HCT116 (cell line): ENCODE results near the gene CDH4. TPM values are rescaled to one million over a fixed set of nuclear protein-coding genes. Genes with fewer than 3 reads are reported as not detected.

ENCODE experiments used
- ATAC-seq: fragments of 200-7000 bp; cut with Tn5 transposase; 2 replicates; pipeline ENCODE4 v1.9.1; 2020; ENCODE audit warnings: mild to moderate bottlenecking, moderate library complexity
- BruUV-seq: library from RNA; stranded (reverse); fragments of 400-500 nt; replicated peaks from 2 replicates; lab custom pipeline; 2021; lab: Mats Ljungman, UMichigan
- CTCF ChIA-PET: fragments of 300-600 bp; sonication (Branson Sonifier 250); formaldehyde crosslinking; loops from one replicate; lab custom pipeline; 2021; ENCODE audit warnings: antibody characterized with exemption; lab: Charles Lee
- POLR2A ChIA-PET: fragments of 300-600, 350-600 bp; sonication (Branson Sonifier 250); formaldehyde crosslinking; loops from one replicate; lab custom pipeline; 2021; ENCODE audit warnings: antibody characterized with exemption; lab: Charles Lee
- RAD21 ChIA-PET, 2 experiments: fragments of 300-600 bp; sonication (Branson Sonifier 250); formaldehyde crosslinking; loops; one replicate each; lab custom pipeline; 2023; ENCODE audit warnings: low total read pairs in 2 of 2; ENCODE audit not compliant: uncharacterized antibody in 2 of 2, unreplicated experiment in 2 of 2, low non-redundant PET in 1 of 2; lab: Charles Lee
- DNase-seq: peaks from one replicate; pipeline ENCODE4 v3.0.0-alpha.2; 2010; ENCODE audit warnings: low read depth, low spot score
- H2AFZ ChIP-seq: fragments of 200-600 bp; shearing (Covaris generic), sonication (generic); 2 replicates; pipeline ENCODE4 v1.6.1; 2017; ENCODE audit warnings: low read depth, mixed run types, mixed read lengths, antibody characterized with exemption, low read length; ENCODE audit not compliant: poor library complexity, severe bottlenecking
- H3K27ac ChIP-seq: 2 replicates; pipeline ENCODE4 v1.5.1; 2012; ENCODE audit warnings: low read depth, low read length
- H3K27me3 ChIP-seq: fragments of 200-600 bp; sonication (generic); 2 replicates; pipeline ENCODE4 v1.6.1; 2016; ENCODE audit warnings: mixed run types, low read length, mixed read lengths; ENCODE audit not compliant: insufficient read depth
- H3K36me3 ChIP-seq, 2 experiments: fragments of 200-500 bp in 1 of 2; fragments of 200-600 bp in 1 of 2; sonication (Bioruptor generic) in 1 of 2; sonication (generic) in 1 of 2; 2 replicates each; pipeline versions ENCODE4 v1.5.1 to v1.6.1; 2014 to 2016; ENCODE audit warnings: low read length in 2 of 2, inconsistent platforms in 1 of 2, mixed read lengths in 1 of 2, mixed run types in 1 of 2; ENCODE audit not compliant: insufficient read depth in 2 of 2, control insufficient read depth in 1 of 2
- H3K4me1 ChIP-seq, 2 experiments: fragments of 200-600 bp in 1 of 2; sonication (generic) in 1 of 2; 2 replicates each; pipeline versions ENCODE4 v1.5.1 to v1.6.1; 2012 to 2017; ENCODE audit warnings: low read length in 2 of 2, inconsistent platforms in 1 of 2, mild to moderate bottlenecking in 1 of 2, mixed read lengths in 1 of 2, mixed run types in 1 of 2, moderate library complexity in 1 of 2; ENCODE audit not compliant: insufficient read depth in 2 of 2, control insufficient read depth in 1 of 2
- H3K4me2 ChIP-seq: fragments of 200-600 bp; sonication (generic); 2 replicates; pipeline ENCODE4 v1.6.1; 2017; ENCODE audit warnings: mixed run types, low read length, mixed read lengths
- H3K4me3 ChIP-seq, 2 experiments: fragments of 200-600 bp in 1 of 2; sonication (generic) in 1 of 2; replicated peaks in 1 of 2; 2 replicates each; pipeline ENCODE4 v1.5.1; 2011 to 2016; ENCODE audit warnings: low read length in 2 of 2, control low read depth in 1 of 2, low read depth in 1 of 2, mild to moderate bottlenecking in 1 of 2, mixed read lengths in 1 of 2, mixed run types in 1 of 2
- H3K79me2 ChIP-seq: fragments of 200-600 bp; sonication (generic); 2 replicates; pipeline ENCODE4 v1.6.1; 2017; ENCODE audit warnings: mild to moderate bottlenecking, mixed run types, low read length, moderate library complexity, mixed read lengths; ENCODE audit not compliant: insufficient read depth
- H3K9ac ChIP-seq: fragments of 200-600 bp; sonication (generic); 2 replicates; pipeline ENCODE4 v1.6.1; 2016; ENCODE audit warnings: low read length, mixed read lengths
- H3K9me2 ChIP-seq: fragments of 200-600 bp; sonication (generic), shearing (Covaris generic); 2 replicates; pipeline ENCODE4 v1.6.1; 2017; ENCODE audit warnings: mixed run types, mild to moderate bottlenecking, moderate library complexity; ENCODE audit not compliant: insufficient read depth
- H3K9me3 ChIP-seq, 2 experiments: fragments of 200-500 bp in 1 of 2; fragments of 200-600 bp in 1 of 2; sonication (Bioruptor generic) in 1 of 2; sonication (generic) in 1 of 2; 2 replicates each; pipeline ENCODE4 v1.6.1; 2014 to 2017; ENCODE audit warnings: low read length in 2 of 2, mixed read lengths in 2 of 2, inconsistent platforms in 1 of 2, low read depth in 1 of 2, mild to moderate bottlenecking in 1 of 2, mixed run types in 1 of 2, moderate library complexity in 1 of 2; ENCODE audit not compliant: control insufficient read depth in 1 of 2, insufficient read depth in 1 of 2
- H4K20me1 ChIP-seq: fragments of 200-600 bp; sonication (generic), shearing (Covaris generic); 2 replicates; pipeline ENCODE4 v1.6.1; 2017; ENCODE audit warnings: mixed run types, mild to moderate bottlenecking, moderate library complexity; ENCODE audit not compliant: insufficient read depth
- ATF3 ChIP-seq: IDR thresholded peaks from 2 replicates; pipeline ENCODE4 v1.6.1; 2012
- CBX3 ChIP-seq: IDR thresholded peaks from 2 replicates; pipeline ENCODE4 v1.6.1; 2012; ENCODE audit warnings: low read depth
- CEBPB ChIP-seq: IDR thresholded peaks from 2 replicates; pipeline ENCODE4 v1.6.1; 2012; ENCODE audit warnings: low read depth
- EGR1 ChIP-seq: IDR thresholded peaks from 2 replicates; pipeline ENCODE4 v1.6.1; 2012; ENCODE audit warnings: low read depth
- ELF1 ChIP-seq: IDR thresholded peaks from 2 replicates; pipeline ENCODE4 v1.6.1; 2012; ENCODE audit warnings: low read depth, borderline replicate concordance
- EZH2 ChIP-seq: fragments of 200-600 bp; sonication (generic); IDR thresholded peaks from 2 replicates; pipeline ENCODE4 v1.6.1; 2017; ENCODE audit warnings: antibody characterized with exemption, mixed run types
- FOSL1 ChIP-seq: IDR thresholded peaks from 2 replicates; pipeline ENCODE4 v1.6.1; 2012; ENCODE audit warnings: low read depth
- JUND ChIP-seq: IDR thresholded peaks from 2 replicates; pipeline ENCODE4 v1.6.1; 2012
- MAX ChIP-seq: IDR thresholded peaks from 2 replicates; pipeline ENCODE4 v1.6.1; 2012
- POLR2AphosphoS5 ChIP-seq: IDR thresholded peaks from 2 replicates; pipeline ENCODE4 v1.6.1; 2011; ENCODE audit warnings: mild to moderate bottlenecking, low read depth, low read length, moderate library complexity
- RAD21 ChIP-seq: IDR thresholded peaks from 2 replicates; pipeline ENCODE4 v1.6.1; 2012; ENCODE audit warnings: low read depth, mild to moderate bottlenecking
- SIN3A ChIP-seq: IDR thresholded peaks from 2 replicates; pipeline ENCODE4 v1.6.1; 2012; ENCODE audit warnings: low read depth
- SP1 ChIP-seq: IDR thresholded peaks from 2 replicates; pipeline ENCODE4 v1.6.1; 2012; ENCODE audit warnings: low read depth
- SRF ChIP-seq: IDR thresholded peaks from 2 replicates; pipeline ENCODE4 v1.6.1; 2012; ENCODE audit warnings: low read depth
- ZFX ChIP-seq: fragments of 450-650 bp; IDR thresholded peaks from 2 replicates; pipeline ENCODE4 v1.6.1; 2017
- ZNF274 ChIP-seq: fragments of 200-500 bp; sonication (Bioruptor generic); IDR thresholded peaks from 2 replicates; pipeline ENCODE4 v1.6.1; 2014; ENCODE audit warnings: mild to moderate bottlenecking, low read depth, low read length, inconsistent platforms
- intact Hi-C: fragments of 100-400 bp; cut with micrococcal nuclease; formaldehyde crosslinking; loops from 2 replicates; pipeline ENCODE4 v1.10.0; 2022
- total RNA-seq: library from RNA; stranded (reverse); gene quantifications from one replicate; pipeline ENCODE4 v1.2.1, GENCODE V29; 2021; ENCODE audit not compliant: unreplicated experiment
- TF ChIP-seq, protein P1 (sequence below): IDR thresholded peaks from 2 replicates; pipeline ENCODE4 v1.6.1; 2012; ENCODE audit warnings: low read depth
- TF ChIP-seq, protein P2 (sequence below): IDR thresholded peaks from 2 replicates; pipeline ENCODE4 v1.6.1; 2011; ENCODE audit warnings: mild to moderate bottlenecking, low read length, moderate library complexity; ENCODE audit not compliant: insufficient replicate concordance; ENCODE audit errors: extremely low read depth
- TF ChIP-seq, protein P3 (sequence below), 3 experiments: fragments of 200-600 bp in 1 of 3; sonication (generic) in 1 of 3; IDR thresholded peaks in 2 of 3; conservative IDR thresholded peaks in 1 of 3; 2 replicates each; pipeline ENCODE4 v1.5.1; 2012 to 2017; ENCODE audit warnings: low read depth in 2 of 3, low read length in 2 of 3, antibody characterized with exemption in 1 of 3, borderline replicate concordance in 1 of 3, control low read depth in 1 of 3, mild to moderate bottlenecking in 1 of 3, mixed read lengths in 1 of 3, mixed run types in 1 of 3, moderate library complexity in 1 of 3; ENCODE audit not compliant: insufficient read depth in 1 of 3

The CDH4 gene
- total RNA-seq, 1 experiment from 2014 or later = not detected

DNA sequence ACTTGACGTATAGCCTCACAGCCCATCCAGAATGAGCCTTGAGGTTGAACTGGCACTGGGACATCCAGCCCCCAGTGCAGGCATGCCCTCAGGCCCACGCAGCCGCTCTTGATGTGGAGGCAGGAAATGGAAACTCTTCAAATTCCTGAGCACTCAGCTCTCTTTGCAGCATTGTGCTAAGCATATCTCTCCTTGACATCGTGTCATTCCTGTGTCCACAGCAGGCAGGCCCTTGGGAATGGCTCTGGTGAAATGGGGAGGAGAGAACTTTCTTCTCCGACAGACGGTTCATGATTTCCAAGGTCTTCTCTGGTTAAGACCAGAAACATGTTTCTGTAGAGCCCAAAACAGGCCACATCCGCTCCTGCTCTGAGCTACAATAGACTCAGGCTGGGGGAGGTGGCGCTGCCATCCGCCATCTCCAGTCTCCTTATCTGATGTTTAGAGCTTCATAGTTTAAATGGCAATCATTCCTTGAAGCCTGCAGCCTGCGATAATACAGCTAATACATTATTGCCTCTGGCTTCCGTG is 248.8 kb downstream of the CDH4 start:
- Histone ChIP-seq H3K9me3 (no peaks in the 10 kb centered on the region), H4K20me1 (no peaks in the 10 kb centered on the region), H3K9ac (no peak overlapping the region), H2AFZ (no peak overlapping the region), H3K4me3 (no peak overlapping the region), H3K4me2 (no peak overlapping the region), H3K27me3 (peaks cover 10% of the 10 kb centered on the region; the same call in 1 of the 2 replicates), H3K79me2 (no peaks in the 10 kb centered on the region), H3K9me2 (no peaks in the 10 kb centered on the region), H3K36me3 (no peaks in the 10 kb centered on the region), H3K27ac (no peak overlapping the region), H3K4me1 (no peaks in the 10 kb centered on the region)
- DNase-seq (no peak), ATAC-seq (no peak)
- ChIA-PET CTCF (no interaction called here), RAD21 (no interaction called here), POLR2A (no interaction called here)
- intact Hi-C loops = no loop called here
- no TSS peak for BruUV-seq
- no peak for TF ChIP-seq CBX3
- TF ChIP-seq ZFX = no peak
- no peak for TF ChIP-seq SRF
- TF ChIP-seq, protein P1, sequence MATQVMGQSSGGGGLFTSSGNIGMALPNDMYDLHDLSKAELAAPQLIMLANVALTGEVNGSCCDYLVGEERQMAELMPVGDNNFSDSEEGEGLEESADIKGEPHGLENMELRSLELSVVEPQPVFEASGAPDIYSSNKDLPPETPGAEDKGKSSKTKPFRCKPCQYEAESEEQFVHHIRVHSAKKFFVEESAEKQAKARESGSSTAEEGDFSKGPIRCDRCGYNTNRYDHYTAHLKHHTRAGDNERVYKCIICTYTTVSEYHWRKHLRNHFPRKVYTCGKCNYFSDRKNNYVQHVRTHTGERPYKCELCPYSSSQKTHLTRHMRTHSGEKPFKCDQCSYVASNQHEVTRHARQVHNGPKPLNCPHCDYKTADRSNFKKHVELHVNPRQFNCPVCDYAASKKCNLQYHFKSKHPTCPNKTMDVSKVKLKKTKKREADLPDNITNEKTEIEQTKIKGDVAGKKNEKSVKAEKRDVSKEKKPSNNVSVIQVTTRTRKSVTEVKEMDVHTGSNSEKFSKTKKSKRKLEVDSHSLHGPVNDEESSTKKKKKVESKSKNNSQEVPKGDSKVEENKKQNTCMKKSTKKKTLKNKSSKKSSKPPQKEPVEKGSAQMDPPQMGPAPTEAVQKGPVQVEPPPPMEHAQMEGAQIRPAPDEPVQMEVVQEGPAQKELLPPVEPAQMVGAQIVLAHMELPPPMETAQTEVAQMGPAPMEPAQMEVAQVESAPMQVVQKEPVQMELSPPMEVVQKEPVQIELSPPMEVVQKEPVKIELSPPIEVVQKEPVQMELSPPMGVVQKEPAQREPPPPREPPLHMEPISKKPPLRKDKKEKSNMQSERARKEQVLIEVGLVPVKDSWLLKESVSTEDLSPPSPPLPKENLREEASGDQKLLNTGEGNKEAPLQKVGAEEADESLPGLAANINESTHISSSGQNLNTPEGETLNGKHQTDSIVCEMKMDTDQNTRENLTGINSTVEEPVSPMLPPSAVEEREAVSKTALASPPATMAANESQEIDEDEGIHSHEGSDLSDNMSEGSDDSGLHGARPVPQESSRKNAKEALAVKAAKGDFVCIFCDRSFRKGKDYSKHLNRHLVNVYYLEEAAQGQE = no peak
- TF ChIP-seq ELF1 = no peak
- TF ChIP-seq SP1 = no peak
- TF ChIP-seq ATF3 = no peak
- no peak for TF ChIP-seq ZNF274
- no peak for TF ChIP-seq RAD21
- no peak for TF ChIP-seq EZH2
- TF ChIP-seq JUND = no peak
- TF ChIP-seq, protein P2, sequence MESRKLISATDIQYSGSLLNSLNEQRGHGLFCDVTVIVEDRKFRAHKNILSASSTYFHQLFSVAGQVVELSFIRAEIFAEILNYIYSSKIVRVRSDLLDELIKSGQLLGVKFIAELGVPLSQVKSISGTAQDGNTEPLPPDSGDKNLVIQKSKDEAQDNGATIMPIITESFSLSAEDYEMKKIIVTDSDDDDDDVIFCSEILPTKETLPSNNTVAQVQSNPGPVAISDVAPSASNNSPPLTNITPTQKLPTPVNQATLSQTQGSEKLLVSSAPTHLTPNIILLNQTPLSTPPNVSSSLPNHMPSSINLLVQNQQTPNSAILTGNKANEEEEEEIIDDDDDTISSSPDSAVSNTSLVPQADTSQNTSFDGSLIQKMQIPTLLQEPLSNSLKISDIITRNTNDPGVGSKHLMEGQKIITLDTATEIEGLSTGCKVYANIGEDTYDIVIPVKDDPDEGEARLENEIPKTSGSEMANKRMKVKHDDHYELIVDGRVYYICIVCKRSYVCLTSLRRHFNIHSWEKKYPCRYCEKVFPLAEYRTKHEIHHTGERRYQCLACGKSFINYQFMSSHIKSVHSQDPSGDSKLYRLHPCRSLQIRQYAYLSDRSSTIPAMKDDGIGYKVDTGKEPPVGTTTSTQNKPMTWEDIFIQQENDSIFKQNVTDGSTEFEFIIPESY = no peak
- no peak for TF ChIP-seq MAX
- TF ChIP-seq CEBPB = no peak
- no peak for TF ChIP-seq SIN3A
- TF ChIP-seq POLR2AphosphoS5 = no peak
- TF ChIP-seq EGR1 = no peak
- no peak for TF ChIP-seq FOSL1
- TF ChIP-seq, protein P3, sequence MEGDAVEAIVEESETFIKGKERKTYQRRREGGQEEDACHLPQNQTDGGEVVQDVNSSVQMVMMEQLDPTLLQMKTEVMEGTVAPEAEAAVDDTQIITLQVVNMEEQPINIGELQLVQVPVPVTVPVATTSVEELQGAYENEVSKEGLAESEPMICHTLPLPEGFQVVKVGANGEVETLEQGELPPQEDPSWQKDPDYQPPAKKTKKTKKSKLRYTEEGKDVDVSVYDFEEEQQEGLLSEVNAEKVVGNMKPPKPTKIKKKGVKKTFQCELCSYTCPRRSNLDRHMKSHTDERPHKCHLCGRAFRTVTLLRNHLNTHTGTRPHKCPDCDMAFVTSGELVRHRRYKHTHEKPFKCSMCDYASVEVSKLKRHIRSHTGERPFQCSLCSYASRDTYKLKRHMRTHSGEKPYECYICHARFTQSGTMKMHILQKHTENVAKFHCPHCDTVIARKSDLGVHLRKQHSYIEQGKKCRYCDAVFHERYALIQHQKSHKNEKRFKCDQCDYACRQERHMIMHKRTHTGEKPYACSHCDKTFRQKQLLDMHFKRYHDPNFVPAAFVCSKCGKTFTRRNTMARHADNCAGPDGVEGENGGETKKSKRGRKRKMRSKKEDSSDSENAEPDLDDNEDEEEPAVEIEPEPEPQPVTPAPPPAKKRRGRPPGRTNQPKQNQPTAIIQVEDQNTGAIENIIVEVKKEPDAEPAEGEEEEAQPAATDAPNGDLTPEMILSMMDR (IDR thresholded peaks at IDR 0.05 in 2 of 3, conservative IDR thresholded peaks at IDR 0.05 in 1 of 3; ENCODE audit: borderline replicate concordance in 1 of 3, insufficient read depth in 1 of 3, low read depth in 2 of 3, low read length in 2 of 3) = no peak
